GM18519 (cell line): ENCODE data around the gene PCDHGA5.
"Not testable (repeated sequence)": the region's sequence is repeated elsewhere in the genome, so short reads cannot be mapped to it uniquely, and the experiment has no call there.

Experiments
- ATAC-seq: cut with Tn5 transposase; IDR thresholded peaks from one replicate; pipeline ENCODE4 v1.9.1; 2021; ENCODE audit warnings: mild to moderate bottlenecking, moderate library complexity; ENCODE audit not compliant: unreplicated experiment, low FRiP score

The PCDHGA5 gene

DNA sequence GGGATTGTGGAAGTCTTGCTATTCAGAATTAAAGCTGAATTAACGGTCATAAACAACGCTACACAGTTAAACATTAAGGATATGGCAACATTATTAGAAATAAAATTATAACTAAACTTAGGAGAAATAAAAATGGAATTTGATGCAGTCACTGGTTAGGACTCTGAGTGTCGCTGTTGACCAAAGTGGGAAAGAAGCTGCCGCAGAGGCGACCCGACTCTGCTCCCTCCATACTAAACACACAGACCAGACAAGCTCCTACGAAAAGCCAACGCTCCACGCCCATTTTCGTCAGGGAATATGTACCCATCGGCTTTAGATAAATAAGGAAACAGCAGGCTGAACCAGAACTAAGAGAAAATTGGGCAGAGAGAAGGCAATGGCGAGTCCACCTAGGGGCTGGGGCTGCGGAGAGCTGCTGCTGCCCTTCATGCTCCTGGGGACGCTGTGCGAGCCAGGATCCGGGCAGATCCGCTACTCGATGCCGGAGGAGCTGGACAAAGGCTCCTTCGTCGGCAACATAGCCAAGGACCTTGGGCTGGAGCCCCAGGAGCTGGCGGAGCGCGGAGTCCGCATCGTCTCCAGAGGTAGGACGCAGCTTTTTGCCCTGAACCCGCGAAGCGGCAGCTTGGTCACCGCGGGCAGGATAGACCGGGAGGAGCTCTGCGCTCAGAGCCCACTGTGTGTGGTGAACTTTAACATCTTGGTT is at the start of gene PCDHGA5:
PCDHGA5 (plus strand) TSS at position 211 of the 709 bp plus-strand sequence; CDS start at position 380, 169 bp downstream.
- no peak for ATAC-seq

DNA sequence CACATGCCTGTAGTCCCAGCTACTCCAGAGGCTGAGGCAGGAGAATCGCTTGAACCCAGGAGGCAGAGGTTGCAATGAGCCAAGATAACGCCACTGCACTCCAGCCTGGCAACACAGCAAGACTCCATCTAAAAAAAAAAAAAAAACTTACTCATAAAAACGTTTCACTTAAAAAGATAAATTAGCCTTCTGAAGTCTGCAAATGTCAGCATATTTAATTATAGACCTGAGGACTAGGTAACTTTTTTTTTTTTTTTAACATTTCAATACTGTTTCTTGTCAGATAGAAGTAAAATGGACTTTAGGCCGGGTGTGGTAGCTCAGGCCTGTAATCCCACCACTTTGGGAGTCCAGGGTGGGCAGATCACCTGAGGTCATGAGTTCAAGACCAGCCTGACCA is 47.0 kb upstream of the PCDHGA5 start:
- not testable (repeated sequence) for ATAC-seq

DNA sequence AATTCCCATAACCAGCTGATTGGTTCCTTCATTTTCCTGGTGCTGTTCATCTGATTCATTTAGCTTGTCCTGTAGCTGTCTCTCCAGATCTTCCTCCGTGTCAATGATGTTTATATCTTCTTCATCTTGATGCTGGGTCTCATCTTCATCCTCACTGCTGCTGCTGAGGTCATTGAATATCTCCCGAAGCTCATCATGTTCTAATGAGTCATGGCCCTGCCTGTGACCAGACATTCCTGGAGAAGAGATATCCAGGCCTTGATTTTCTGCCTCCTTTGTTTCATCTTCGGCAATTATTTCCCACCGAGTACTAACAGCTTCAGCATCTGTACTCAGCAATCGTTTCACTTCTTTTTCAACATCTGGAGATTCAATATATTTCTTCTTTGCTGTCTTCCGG is 44.8 kb upstream of the PCDHGA5 start:
- no peak for ATAC-seq

DNA sequence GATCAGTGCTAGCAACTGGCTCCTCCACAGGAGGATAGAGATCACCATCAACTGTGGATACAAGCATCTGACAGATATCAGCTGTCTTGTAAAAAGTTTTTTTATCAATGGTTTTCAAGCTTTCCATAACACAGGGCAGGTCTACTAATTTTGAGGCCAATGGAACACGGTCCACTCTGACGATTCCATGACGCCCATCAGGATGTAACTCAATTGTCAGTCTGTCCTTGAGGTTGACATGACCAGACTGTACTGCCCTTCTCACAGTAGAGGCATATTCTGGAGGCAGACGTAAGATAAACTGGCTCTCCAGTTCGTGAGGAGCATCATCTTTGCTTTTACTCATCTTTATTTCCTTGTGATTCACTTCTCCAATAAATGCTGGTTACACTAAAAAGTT is 44.3 kb upstream of the PCDHGA5 start:
- ATAC-seq, result no peak

DNA sequence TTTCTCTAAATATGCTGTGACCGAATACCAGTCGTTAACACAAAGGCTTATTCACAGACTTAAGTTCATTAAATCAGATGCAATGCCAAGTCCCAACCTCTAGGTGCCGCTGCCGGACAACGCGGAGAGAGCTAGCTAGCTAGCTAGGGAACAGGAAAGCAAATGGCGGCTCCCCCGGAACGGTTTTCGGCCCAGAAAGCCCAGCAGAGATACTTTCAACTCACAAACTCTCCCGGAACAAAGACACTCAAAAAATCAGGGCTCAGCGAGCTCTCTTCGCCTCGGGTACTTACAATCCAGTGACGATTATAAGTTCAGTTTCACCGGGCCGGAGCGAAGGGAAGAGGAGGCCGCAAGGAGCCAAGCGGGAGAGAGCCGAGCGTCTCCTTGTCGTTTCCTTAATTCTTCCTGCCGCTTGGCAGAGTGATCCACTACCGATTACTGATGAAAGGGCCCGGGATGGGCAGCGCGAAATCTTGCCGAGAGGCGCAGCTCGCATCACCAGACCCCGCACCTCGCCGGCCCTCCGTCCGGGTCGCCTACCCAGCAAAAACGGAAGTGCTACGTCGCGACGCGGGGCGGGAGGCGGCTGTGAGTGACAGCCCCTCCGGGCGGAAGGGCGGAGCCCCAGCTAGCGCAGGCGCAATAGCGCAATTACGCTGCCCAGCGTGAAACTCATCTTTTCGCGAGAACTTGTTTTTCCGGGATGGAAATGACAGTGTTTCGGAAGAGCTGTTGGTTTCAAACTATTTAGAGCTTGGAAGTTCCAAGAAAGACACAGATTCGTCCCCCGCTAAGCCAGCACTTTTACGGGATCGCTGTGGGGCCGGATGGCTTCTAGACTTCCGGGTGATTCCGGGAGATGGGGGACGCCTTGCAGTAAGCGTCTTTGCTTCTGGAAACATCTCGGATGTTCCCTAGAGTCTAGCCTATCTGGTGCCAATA is 43.5 kb upstream of the PCDHGA5 start, which contains the start of gene TAF7:
TAF7 (minus strand) TSS at position 560 of the 945 bp plus-strand sequence. CDS start 740 bp downstream, outside the sequence.
- peak; percentile 85 for ATAC-seq

DNA sequence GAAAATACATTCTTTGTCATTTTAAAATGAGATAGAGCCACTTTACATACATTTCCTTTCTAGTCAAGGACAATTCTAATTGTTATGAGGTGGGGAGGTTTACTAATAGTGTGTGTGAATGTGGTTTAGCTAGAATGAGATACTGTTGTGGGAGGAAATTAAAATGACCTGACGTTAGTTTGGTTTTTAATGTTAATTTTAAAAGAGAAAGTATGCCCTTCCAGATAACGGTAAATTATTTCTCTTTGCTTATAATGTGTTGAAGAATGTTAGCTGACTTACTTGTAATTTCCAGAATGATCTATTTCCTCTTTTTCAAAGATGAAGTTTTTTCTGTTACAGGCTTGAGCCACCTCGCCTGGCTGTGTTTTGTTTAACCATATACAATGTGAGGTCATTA is 41.7 kb upstream of the PCDHGA5 start:
- peak; percentile 26 for ATAC-seq

DNA sequence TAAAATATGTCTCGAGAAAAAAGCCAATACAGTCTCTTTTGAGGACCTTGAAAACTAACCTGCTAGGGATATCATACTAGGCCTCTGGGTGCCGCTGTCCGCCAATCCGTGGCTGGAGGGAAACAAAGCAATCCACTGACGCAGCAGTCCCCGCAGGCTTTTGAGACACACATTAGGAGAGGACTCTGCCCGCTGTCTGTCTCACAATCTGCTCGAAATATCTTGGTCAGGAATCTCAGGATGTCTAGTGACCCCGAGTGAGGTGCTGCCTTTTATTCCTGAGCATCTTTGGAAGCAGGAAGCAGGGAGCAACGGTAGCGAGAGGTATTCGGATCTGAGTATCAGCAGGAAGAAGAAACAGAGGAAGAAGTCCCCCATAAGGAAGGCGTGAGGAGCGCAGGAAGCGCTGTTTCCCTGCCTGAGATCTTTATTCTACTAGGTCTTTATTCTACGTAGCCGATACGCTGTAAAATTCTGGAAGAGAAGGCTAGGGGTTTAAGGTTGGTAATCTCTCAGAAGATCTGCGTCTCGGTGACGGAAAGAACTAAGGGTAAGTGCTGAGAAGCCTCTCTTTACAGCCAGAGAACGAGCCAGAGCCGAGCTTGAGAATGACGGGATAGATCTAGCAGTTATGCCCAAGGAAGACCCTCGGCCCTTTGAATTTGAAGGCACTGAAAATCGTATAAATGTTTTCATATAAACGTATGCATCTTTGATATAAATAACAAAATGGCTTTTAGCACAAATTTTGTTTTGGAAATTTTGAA is 37.7 kb upstream of the PCDHGA5 start:
- ATAC-seq, result peak; percentile 39

DNA sequence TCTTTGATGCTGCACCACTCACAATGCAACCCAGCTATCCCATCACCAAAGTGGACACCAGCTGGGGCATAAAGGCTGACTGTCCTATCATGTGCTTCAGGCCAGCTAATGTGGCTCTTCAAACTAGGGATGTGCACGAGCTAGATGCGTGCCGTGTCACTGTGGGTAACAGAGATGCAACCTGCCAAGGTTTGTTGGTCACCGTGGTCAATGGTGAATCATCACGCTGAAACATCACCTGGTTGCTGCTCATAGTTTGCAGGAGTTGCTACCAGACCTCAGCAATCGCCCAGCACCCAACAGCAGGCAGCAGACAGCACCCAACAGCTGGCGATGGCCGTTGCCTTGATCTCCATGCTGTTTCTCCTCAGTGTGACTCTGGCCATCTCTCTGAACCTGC is 35.7 kb upstream of the PCDHGA5 start:
- ATAC-seq, result no peak

DNA sequence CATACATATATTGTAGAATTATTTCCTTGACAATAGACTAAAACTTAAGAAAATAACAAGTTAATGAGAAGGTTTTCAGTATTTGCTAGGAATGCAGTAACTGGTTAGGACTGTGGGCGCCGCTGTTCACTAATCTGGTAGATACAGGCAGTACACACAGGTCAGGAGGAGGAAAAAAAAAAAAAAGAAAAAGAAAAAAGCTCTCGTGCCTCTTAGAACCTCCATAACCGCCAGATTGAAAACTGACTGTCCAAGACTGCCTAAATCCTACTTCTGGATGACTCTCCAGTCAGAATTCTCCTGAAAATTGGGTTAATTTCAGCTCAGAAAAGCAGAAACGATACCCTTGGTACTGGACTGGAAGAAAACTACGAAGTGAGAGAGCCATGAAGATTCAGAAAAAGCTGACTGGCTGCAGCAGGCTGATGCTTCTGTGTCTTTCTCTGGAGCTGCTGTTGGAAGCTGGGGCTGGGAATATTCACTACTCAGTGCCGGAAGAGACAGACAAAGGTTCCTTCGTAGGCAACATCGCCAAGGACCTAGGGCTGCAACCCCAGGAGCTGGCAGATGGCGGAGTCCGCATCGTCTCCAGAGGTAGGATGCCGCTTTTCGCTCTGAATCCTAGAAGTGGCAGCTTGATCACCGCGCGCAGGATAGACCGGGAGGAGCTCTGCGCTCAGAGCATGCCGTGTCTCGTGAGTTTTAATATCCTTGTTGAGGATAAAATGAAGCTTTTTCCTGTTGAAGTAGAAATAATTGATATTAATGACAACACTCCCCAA is 33.5 kb upstream of the PCDHGA5 start, which contains the start of gene PCDHGA1:
PCDHGA1 (plus strand) TSS at position 216 of the 782 bp plus-strand sequence.
- peak; percentile 53 for ATAC-seq

DNA sequence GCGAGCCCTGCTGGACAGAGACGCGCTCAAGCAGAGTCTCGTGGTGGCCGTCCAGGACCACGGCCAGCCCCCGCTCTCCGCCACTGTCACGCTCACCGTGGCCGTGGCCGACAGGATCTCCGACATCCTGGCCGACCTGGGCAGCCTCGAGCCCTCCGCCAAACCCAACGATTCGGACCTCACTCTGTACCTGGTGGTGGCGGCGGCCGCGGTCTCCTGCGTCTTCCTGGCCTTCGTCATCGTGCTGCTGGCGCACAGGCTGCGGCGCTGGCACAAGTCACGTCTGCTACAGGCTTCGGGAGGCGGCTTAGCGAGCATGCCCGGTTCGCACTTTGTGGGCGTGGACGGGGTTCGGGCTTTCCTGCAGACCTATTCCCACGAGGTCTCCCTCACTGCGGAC is 31.4 kb upstream of the PCDHGA5 start:
- ATAC-seq, result not testable (repeated sequence)

DNA sequence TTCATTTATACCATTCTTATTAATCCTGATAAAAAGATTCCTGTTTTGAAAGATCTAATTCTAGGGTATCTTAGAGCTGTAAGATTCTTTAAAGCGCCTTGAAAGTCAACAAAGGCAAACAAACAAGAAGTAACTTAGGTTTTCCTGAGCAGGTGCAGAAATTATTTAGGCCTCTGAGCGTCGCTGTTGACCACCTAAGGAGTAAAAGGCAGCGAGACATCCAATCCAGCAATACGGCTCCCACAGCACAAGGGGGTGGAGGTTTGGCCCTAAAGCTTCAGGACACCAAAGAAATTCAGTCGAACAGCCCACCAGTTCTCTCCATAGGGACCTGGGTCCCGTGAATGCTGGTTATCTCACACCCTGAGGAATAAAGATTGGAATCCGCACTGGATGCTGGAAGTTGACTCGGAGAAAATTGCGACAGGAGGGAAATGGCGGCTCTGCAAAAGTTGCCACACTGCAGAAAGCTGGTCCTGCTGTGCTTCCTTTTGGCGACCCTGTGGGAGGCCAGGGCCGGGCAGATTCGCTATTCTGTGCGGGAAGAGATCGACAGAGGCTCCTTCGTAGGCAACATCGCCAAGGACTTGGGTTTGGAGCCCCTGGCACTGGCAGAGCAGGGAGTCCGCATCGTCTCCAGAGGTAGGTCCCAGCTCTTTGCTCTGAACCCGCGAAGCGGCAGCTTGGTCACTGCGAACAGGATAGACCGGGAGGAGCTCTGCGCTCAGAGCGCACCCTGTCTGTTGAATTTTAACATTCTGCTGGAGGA is 25.2 kb upstream of the PCDHGA5 start, which contains the start of gene PCDHGA2:
PCDHGA2 (plus strand) TSS at position 223 of the 769 bp plus-strand sequence.
- no peak for ATAC-seq

DNA sequence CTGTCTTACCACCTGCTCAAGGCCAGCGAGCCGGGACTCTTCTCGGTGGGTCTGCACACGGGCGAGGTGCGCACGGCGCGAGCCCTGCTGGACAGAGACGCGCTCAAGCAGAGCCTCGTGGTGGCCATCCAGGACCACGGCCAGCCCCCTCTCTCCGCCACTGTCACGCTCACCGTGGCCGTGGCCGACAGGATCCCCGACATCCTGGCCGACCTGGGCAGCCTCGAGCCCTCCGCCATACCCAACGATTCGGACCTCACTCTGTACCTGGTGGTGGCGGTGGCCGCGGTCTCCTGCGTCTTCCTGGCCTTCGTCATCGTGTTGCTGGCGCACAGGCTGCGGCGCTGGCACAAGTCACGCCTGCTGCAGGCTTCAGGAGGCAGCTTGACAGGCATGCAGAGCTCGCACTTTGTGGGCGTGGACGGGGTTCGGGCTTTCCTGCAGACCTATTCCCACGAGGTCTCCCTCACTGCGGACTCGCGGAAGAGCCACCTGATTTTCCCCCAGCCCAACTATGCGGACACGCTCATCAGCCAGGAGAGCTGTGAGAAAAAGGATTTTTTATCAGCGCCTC is 23.1 kb upstream of the PCDHGA5 start:
- ATAC-seq, result not testable (repeated sequence)

DNA sequence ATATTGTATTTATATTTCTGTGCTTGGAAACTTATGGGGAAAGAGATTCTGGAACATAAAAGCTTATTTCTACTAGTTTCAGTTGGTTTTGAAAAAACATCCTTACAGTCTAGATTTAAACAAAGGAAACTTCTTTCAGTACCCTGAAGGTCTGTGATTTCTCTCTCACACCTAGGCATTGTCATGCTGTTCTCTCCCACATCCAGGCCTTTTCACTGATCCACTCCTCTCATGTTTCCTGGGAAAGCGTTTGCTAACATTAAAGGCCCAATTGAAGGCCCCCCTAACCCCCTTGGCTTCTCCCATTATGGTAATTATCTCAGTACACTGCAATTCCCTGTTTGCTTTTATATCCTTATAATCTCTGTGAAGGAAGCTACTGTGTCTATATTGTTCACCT is 21.2 kb upstream of the PCDHGA5 start:
- ATAC-seq, result no peak

DNA sequence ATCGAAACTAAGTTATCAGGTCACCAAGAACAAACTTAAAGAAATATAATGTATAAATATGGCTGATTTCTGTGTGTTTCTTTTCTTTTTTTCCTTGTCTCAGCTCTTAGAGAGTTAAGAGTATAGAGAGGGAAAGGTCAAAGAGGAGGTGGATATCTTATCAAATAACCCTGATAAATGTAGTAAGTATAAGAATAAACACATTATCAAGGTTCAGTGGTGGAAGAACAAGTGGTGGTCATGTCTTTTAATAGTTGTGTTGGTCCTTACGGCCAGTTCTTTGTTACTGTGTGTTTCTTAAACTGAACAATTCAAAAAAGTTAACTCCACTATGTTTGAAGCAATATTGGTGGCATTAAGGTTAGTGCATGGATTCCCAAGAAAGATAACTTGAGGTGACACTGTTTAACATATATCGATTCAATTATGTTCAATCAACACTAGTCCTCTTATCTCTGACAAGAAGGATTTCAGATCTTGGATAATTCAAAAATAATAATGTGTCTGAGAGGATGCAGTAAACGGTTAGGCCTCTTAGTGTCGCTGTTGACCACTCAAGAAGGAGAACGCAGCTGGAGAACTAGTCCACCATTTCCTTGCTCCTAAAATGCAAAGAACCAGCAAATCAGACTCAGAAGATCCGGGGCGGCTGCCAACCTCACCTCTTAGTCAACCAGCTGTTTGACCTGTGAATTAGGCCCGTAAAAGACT is 20.6 kb upstream of the PCDHGA5 start, which contains the start of gene PCDHGA3:
PCDHGA3 (plus strand) TSS at position 588 of the 711 bp plus-strand sequence. CDS start 205 bp downstream, outside the sequence.
- ATAC-seq, result no peak

DNA sequence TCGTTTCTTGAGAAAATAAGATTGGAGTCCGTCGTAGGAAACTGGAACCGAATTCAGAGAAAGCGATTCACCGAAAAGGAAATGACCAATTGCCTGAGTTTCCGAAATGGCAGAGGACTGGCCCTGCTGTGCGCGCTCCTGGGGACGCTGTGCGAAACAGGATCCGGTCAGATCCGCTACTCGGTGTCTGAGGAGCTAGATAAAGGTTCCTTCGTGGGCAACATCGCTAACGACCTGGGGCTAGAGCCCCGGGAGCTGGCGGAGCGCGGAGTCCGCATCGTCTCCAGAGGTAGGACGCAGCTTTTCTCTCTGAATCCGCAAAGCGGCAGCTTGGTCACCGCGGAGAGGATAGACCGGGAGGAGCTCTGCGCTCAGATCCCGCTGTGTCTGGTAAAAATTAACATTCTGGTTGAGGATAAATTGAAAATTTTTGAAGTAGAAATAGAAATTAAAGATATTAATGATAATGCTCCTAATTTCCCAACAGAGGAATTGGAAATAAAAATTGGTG is 20.0 kb upstream of the PCDHGA5 start:
- no peak for ATAC-seq

DNA sequence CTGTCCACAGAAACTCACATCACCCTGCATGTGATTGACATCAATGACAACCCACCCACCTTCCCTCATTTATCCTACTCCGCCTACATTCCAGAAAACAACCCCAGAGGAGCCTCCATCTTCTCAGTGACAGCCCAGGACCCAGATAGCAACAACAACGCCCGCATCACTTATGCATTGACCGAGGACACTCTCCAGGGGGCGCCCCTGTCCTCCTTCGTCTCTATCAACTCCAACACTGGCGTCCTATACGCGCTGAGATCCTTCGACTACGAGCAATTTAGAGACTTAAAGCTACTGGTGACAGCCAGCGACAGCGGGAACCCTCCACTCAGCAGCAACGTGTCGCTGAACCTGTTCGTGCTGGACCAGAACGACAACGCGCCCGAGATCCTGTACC is 18.6 kb upstream of the PCDHGA5 start:
- no peak for ATAC-seq

DNA sequence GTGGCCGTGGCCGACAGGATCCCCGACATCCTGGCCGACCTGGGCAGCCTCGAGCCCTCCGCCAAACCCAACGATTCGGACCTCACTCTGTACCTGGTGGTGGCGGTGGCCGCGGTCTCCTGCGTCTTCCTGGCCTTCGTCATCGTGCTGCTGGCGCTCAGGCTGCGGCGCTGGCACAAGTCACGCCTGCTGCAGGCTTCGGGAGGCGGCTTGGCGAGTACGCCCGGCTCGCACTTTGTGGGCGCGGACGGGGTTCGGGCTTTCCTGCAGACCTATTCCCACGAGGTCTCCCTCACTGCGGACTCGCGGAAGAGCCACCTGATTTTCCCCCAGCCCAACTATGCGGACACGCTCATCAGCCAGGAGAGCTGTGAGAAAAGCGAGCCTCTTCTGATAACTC is 17.9 kb upstream of the PCDHGA5 start:
- not testable (repeated sequence) for ATAC-seq
